Brain microvascular endothelial cell (primary cell): ENCODE measurements around the gene IDH3A.
A peak's percentile ranks its signal among the peaks of the same experiment; 100 is the strongest.

ENCODE experiments used
- DNase-seq: peaks from one replicate; pipeline ENCODE4 v3.0.0-alpha.2; 2020
- H3K27ac ChIP-seq: fragments of 250-450 bp; sonication (Bioruptor Pico); 2 replicates; pipeline ENCODE4 v1.5.1; 2020; ENCODE audit warnings: mild to moderate bottlenecking, moderate library complexity
- H3K27me3 ChIP-seq: fragments of 250-450 bp; sonication (Bioruptor Pico); replicated peaks from 2 replicates; pipeline ENCODE4 v1.5.1; 2020; ENCODE audit warnings: mild to moderate bottlenecking
- H3K36me3 ChIP-seq: fragments of 250-450 bp; sonication (Bioruptor Pico); replicated peaks from 2 replicates; pipeline ENCODE4 v1.5.1; 2020; ENCODE audit warnings: mild to moderate bottlenecking
- H3K4me3 ChIP-seq: 2 replicates; pipeline ENCODE4 v1.5.1; 2011; ENCODE audit warnings: low read depth, mild to moderate bottlenecking, control low read depth, low read length, moderate library complexity
- in situ Hi-C: cut with HindIII; loops from 2 replicates; pipeline ENCODE4 v1.10.0; 2017; ENCODE audit warnings: low sequenced_read_pairs, low pct_ligation_motif_present
- TF ChIP-seq, protein P1 (sequence below): IDR thresholded peaks from 2 replicates; pipeline ENCODE4 v1.5.1; 2011; ENCODE audit warnings: low read depth, mild to moderate bottlenecking, moderate library complexity, low read length, control low read depth, inconsistent platforms; ENCODE audit errors: missing control alignments

IDH3A gene

DNA sequence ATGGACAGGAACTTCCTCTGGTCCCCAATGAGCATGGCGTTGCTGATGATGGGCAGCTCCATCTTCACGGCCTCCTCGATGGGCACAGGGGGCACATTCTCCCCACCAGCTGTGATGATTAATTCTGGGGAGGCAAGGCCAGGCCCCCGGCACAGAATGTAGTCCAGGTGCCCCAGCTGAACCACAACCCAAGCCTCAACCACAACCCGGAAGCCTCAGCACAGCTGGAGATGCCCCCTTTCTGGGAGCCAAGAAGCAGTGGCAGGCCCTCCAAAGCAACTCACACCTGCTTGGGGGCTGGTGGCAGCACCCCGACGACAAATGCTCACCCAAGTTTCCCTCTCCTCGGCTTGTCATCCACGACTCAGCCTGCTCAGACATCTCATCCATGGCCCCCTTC, 25.2 kb downstream of the IDH3A start:
- DNase-seq = no peak
- TF ChIP-seq, protein P1, sequence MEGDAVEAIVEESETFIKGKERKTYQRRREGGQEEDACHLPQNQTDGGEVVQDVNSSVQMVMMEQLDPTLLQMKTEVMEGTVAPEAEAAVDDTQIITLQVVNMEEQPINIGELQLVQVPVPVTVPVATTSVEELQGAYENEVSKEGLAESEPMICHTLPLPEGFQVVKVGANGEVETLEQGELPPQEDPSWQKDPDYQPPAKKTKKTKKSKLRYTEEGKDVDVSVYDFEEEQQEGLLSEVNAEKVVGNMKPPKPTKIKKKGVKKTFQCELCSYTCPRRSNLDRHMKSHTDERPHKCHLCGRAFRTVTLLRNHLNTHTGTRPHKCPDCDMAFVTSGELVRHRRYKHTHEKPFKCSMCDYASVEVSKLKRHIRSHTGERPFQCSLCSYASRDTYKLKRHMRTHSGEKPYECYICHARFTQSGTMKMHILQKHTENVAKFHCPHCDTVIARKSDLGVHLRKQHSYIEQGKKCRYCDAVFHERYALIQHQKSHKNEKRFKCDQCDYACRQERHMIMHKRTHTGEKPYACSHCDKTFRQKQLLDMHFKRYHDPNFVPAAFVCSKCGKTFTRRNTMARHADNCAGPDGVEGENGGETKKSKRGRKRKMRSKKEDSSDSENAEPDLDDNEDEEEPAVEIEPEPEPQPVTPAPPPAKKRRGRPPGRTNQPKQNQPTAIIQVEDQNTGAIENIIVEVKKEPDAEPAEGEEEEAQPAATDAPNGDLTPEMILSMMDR = no peak
- Histone ChIP-seq H3K27ac (no peak overlapping the region), H3K36me3 (peaks cover 10% of the 10 kb centered on the region), H3K27me3 (no peaks in the 10 kb centered on the region), H3K4me3 (no peak overlapping the region)
- in situ Hi-C loops = no loop called here

DNA sequence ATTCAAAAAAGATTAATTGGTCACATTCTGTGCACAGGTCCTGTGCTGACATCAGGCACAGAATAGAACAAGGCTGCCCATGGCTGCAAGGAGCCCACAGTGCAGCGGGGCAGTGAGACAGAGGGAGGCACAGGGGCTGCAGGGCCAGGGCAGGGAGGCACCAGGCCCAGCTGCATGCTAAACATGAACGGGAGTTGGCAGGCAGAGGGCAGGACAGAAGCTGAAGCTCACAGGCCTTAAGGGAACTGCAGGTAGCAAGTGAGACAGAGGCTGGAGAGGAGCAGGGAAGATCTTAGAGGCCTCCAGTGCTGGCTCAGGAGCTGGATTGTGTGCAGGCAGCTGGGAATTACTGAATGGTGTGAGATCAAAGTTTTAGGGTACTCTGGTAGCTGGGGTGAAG, 26.2 kb downstream of the IDH3A start:
- TF ChIP-seq, protein P1 = no peak
- no peak overlapping the region for H3K27ac ChIP-seq
- H3K4me3 ChIP-seq = no peak overlapping the region
- in situ Hi-C loops = no loop called here
- H3K36me3 ChIP-seq = peaks cover 4% of the 10 kb centered on the region
- no peaks in the 10 kb centered on the region for H3K27me3 ChIP-seq
- no peak for DNase-seq

DNA sequence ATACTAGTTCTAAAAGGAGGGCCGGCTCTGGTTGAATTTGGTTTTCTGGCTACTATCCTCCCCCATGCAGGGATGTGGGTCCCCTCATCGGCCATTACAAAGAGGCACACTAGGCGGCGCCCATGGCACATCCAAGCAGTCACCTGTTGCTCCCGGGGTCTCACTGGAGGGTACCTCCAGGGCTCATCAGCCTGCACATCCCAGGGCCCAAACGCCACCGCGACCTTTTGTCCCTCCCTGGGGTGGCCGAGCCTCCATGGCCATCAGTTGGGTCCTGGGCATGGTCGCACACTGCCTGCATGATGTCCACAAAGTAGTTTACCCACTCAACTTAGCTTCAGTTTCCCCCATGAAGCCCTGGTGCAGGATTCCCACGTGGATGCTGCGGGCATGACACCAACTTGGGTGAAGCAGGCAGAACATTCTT, 28.3 kb downstream of the IDH3A start:
- no peaks in the 10 kb centered on the region for H3K27me3 ChIP-seq
- TF ChIP-seq, protein P1 = peak; percentile 90
- peak; percentile 9 for DNase-seq
- in situ Hi-C loops = no loop called here
- H3K36me3 ChIP-seq = no peaks in the 10 kb centered on the region
- H3K4me3 ChIP-seq = no peak overlapping the region
- H3K27ac ChIP-seq = no peak overlapping the region

DNA sequence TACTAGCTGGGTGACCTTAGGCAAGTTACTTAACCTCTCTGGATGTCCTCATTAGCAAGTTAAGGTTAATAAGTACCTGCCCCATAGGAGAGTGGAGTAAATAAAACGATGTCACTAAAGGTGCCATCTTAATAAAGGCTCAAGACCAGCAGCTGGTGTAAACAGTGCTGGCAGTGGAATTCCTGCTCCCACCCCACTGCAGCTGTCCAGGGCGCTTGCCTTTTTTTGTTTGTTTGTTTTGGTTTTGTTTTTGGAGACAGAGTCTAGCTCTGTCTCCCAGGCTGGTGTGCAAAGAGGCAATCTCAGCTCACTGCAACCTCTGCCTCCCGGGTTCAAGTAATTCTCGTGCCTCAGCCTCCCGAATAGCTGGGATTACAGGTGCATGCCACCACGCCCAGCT, 28.9 kb downstream of the IDH3A start:
- no peaks in the 10 kb centered on the region for H3K27me3 ChIP-seq
- in situ Hi-C loops = no loop called here
- TF ChIP-seq, protein P1 = no peak
- H3K4me3 ChIP-seq = no peak overlapping the region
- no peaks in the 10 kb centered on the region for H3K36me3 ChIP-seq
- no peak for DNase-seq
- H3K27ac ChIP-seq = no peak overlapping the region

DNA sequence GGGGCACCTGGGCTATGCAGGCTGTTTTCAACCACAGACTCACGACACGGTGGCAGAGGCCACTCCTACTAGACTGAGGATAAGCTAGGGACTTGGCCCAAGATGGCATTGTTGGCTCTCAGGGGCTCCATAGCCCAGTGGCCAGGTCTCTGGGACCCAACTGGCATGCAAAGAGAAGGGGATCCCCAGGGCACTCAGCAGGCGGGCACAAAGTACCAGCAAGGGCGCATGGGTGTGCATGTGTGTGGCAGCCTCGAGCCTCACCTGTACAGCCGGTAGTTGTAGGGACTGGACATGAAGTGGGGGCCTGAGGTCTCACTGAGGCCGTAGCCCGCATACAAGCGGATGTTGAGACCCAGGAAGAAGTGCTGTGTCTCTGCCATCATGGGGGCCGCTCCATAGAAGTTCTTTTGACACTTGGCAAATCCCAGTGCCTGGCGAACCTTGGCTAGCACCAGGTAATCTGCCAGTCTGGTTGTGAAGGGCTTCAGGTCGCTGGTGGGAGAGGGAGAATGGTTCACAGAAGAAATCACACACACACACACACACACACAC, 30.2 kb downstream of the IDH3A start:
- DNase-seq = no peak
- TF ChIP-seq, protein P1 = no peak
- no peaks in the 10 kb centered on the region for H3K36me3 ChIP-seq

DNA sequence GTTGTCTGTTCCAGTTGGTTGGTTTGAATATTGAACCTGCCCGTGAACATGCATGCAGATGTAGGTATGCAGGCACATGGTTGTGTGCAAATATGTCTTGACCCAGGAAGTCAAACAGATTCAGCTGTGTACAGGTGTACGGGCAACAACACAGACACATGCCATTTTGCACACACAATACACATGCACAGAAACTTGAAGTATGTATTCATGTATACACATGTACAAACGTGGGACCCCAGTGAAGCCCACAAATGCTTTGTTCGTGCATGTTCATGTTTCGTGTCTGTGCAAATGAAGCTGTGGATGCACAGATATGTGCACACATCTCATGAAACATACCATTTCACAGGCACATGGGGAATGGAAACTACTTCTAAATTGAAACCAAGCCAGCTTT, 30.7 kb downstream of the IDH3A start:
- in situ Hi-C loops = no loop called here

More for the DNA sequence above, 30.2 kb downstream of the IDH3A start:
- H3K27ac ChIP-seq = no peak overlapping the region
- H3K4me3 ChIP-seq = no peak overlapping the region
- H3K27me3 ChIP-seq = no peaks in the 10 kb centered on the region
- in situ Hi-C loops = no loop called here

More for the DNA sequence above, 30.7 kb downstream of the IDH3A start:
- no peaks in the 10 kb centered on the region for H3K27me3 ChIP-seq
- H3K4me3 ChIP-seq = no peak overlapping the region
- DNase-seq = no peak
- no peaks in the 10 kb centered on the region for H3K36me3 ChIP-seq
- no peak overlapping the region for H3K27ac ChIP-seq
- TF ChIP-seq, protein P1 = no peak
